Caki2 (cell line): Measurements from ENCODE around the gene SERPIND1. TPM values are rescaled to one million over a fixed set of nuclear protein-coding genes. Genes with fewer than 3 reads are reported as not detected.

ENCODE experiments used
- DNase-seq: peaks from one replicate; pipeline ENCODE4 v3.0.0-alpha.2; 2015; ENCODE audit warnings: low read depth
- in situ Hi-C: cut with HindIII; loops from 2 replicates; pipeline ENCODE4 v1.10.0; 2016; ENCODE audit warnings: low sequenced_read_pairs, low pct_unique_long_range_greater_than_20kb, mixed read lengths
- total RNA-seq: library from RNA; depleted of rRNA; stranded (reverse); fragments of >200 nt; shearing (Covaris generic); gene quantifications from 2 replicates; pipeline ENCODE4 v1.2.3, GENCODE V29; 2014; ENCODE audit warnings: low replicate concordance

The SERPIND1 gene
- total RNA-seq, 1 experiment from 2014 or later: not detected

GRCh38 chr22:20744456-20744855, 29.5 kb upstream of the SERPIND1 start:
- in situ Hi-C loops: no loop called here
- no peak for DNase-seq

GRCh38 chr22:20745119-20745518, 28.8 kb upstream of the SERPIND1 start:
- in situ Hi-C loops: no loop called here

GRCh38 chr22:20746431-20747189, 27.3 kb upstream of the SERPIND1 start:
- no peak for DNase-seq
- in situ Hi-C loops: no loop called here

More at GRCh38 chr22:20745119-20745518, 28.8 kb upstream of the SERPIND1 start:
- DNase-seq: no peak

- in situ Hi-C loops: no loop called here
These were observed 26.7 kb upstream of the SERPIND1 start for GRCh38 chr22:20747223-20747622.

GRCh38 chr22:20748082-20748481, 25.8 kb upstream of the SERPIND1 start:
- in situ Hi-C loops: no loop called here

More at GRCh38 chr22:20747223-20747622, 26.7 kb upstream of the SERPIND1 start:
- DNase-seq: no peak

GRCh38 chr22:20748731-20749428, 25.0 kb upstream of the SERPIND1 start:
- in situ Hi-C loops: no loop called here
- DNase-seq: no peak

More at GRCh38 chr22:20748082-20748481, 25.8 kb upstream of the SERPIND1 start:
- DNase-seq: no peak

GRCh38 chr22:20749453-20749852, 24.5 kb upstream of the SERPIND1 start:
- no peak for DNase-seq
- in situ Hi-C loops: no loop called here

- DNase-seq: peak; percentile 62
- in situ Hi-C loops: no loop called here
These were observed 23.3 kb upstream of the SERPIND1 start for GRCh38 chr22:20750461-20751184.

- no peak for DNase-seq
- in situ Hi-C loops: no loop called here
These were observed 22.6 kb upstream of the SERPIND1 start for GRCh38 chr22:20751185-20751851.

GRCh38 chr22:20752104-20752741, 21.7 kb upstream of the SERPIND1 start:
- no peak for DNase-seq
- in situ Hi-C loops: no loop called here

- in situ Hi-C loops: no loop called here
- no peak for DNase-seq
These were observed 21.0 kb upstream of the SERPIND1 start for GRCh38 chr22:20752873-20753272.

GRCh38 chr22:20756846-20757245, 17.1 kb upstream of the SERPIND1 start:
- in situ Hi-C loops: no loop called here
- no peak for DNase-seq

- DNase-seq: no peak
- in situ Hi-C loops: no loop called here
These were observed 15.2 kb upstream of the SERPIND1 start for GRCh38 chr22:20758688-20759087.

- no peak for DNase-seq
- in situ Hi-C loops: no loop called here
These were observed 13.8 kb upstream of the SERPIND1 start for GRCh38 chr22:20760084-20760483.

GRCh38 chr22:20761536-20761935, 12.4 kb upstream of the SERPIND1 start:
- no peak for DNase-seq
- in situ Hi-C loops: no loop called here

GRCh38 chr22:20762233-20762796, 11.6 kb upstream of the SERPIND1 start:
- in situ Hi-C loops: no loop called here
- no peak for DNase-seq

GRCh38 chr22:20763630-20764470, 10.1 kb upstream of the SERPIND1 start:
- in situ Hi-C loops: no loop called here
- DNase-seq: no peak
